Testis (tissue), 2 donors: ENCODE measurements around the gene PLEKHG4B.

Experiments
- POLR2A ChIP-seq: fragments of 450-650 bp; IDR thresholded peaks from one replicate; pipeline ENCODE4 v1.6.1; 2017; ENCODE audit warnings: antibody characterized with exemption, mild to moderate bottlenecking, moderate library complexity
- TF ChIP-seq, protein P1 (sequence below), 3 experiments: fragments of 450-650 bp in 2 of 3; fragments of 200-600 bp in 1 of 3; sonication (generic) in 1 of 3; IDR thresholded peaks; one replicate each; pipeline ENCODE4 v1.5.1; 2016 to 2019; ENCODE audit warnings: antibody characterized with exemption in 3 of 3, mild to moderate bottlenecking in 2 of 3, moderate library complexity in 1 of 3

DNA sequence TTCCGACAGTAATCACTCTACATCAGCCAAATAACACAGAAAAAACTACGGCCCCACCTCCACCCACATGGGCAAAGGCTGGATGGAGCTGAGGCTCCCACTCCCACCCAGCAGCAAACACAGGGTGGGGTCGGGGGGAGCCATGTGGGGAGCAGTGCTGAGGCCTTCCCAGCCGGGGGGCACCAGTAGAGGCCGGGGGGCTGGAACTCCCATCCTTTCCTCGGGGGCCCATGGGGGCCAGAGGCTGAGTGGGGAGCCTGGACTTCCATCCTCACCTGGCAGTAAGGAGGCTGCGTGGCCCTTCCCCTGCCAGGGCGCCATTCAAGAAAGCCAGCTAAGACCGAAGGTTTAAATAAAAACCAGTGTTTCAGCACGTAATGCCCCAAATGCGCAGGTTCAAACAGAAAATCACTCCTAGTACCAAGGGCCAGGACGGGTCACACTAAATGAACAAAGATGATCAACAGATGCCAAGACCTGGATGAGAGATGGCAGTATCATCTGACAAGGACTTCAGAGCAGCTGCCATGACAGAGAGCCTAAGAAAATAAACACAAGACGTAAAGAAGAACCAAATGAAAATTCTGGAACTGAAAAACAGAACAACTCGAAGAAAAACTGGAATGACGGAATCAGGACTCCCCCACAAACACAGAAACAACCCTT is 116.6 kb downstream of the PLEKHG4B start:
- TF ChIP-seq, protein P1, sequence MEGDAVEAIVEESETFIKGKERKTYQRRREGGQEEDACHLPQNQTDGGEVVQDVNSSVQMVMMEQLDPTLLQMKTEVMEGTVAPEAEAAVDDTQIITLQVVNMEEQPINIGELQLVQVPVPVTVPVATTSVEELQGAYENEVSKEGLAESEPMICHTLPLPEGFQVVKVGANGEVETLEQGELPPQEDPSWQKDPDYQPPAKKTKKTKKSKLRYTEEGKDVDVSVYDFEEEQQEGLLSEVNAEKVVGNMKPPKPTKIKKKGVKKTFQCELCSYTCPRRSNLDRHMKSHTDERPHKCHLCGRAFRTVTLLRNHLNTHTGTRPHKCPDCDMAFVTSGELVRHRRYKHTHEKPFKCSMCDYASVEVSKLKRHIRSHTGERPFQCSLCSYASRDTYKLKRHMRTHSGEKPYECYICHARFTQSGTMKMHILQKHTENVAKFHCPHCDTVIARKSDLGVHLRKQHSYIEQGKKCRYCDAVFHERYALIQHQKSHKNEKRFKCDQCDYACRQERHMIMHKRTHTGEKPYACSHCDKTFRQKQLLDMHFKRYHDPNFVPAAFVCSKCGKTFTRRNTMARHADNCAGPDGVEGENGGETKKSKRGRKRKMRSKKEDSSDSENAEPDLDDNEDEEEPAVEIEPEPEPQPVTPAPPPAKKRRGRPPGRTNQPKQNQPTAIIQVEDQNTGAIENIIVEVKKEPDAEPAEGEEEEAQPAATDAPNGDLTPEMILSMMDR (IDR thresholded peaks at IDR 0.05): no peak
- TF ChIP-seq POLR2A: no peak
